Stimulated activated CD8-positive, alpha-beta memory T cell treated with anti-CD3 and anti-CD28 coated beads, Interleukin-7, amount 100 ng/mL, for 1 hour (primary cell): ENCODE measurements around the gene CNTNAP2.

Experiments
- DNase-seq, 2 donors: peaks; one replicate each; pipeline ENCODE4 v3.0.0-alpha.2; 2020; ENCODE audit warnings: low read depth in 2 of 2

The CNTNAP2 gene

DNA sequence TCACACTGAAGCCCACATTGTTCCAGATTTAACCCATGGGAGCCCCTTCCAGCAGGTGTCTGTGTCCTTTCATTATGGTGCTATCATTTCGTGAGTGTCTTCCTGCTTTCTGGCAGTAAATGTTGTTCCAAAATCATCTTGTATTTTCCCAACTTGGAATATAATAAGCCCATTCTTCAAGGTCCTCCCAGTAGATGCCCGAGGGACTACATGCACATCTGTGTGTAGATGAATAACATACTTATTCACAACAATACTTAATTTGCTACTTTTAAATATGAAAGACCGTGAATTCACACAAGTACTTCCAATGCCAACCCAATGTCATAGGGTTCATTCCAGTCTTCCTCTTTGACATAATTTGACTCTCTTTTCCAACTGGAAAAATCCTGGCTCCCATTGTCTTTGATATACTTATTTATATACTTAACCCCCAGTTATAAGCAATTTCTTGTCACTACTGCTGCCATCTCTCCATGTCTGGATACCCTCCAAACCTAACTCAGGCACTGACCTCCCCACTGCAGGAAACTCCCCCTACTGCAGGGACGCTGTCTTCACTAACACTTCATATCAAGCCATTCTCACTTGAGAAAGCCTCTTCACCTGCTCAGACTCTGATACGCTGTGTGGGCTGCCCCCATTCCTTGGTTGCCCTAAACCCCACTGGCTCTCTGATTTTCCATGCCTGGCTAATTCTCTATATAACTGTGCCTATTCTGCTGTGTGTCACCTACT, 1119.2 kb downstream of the CNTNAP2 start:
- no peak for DNase-seq

DNA sequence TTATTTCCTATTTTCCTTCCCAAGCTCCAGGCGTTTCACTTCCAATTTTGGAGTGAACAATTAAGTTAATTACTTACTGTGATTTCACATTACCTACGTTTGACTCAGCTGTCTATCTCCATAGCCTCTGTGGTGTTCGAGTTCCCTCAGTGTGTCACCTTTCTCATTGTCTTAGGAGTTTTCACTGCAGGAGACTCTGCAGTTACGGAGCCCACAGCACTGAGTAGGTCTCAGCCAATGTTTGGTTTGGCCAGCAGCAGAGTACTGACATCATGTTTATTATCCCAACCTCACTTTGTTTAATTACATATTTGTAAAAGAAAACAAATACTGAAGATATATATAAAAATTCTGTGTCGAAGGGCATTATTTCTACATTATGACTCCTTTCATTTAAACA, 1123.9 kb downstream of the CNTNAP2 start:
- no peak for DNase-seq

GRCh38 chr7:147245274-147245673, 1128.7 kb downstream of the CNTNAP2 start:
- no peak for DNase-seq

DNA sequence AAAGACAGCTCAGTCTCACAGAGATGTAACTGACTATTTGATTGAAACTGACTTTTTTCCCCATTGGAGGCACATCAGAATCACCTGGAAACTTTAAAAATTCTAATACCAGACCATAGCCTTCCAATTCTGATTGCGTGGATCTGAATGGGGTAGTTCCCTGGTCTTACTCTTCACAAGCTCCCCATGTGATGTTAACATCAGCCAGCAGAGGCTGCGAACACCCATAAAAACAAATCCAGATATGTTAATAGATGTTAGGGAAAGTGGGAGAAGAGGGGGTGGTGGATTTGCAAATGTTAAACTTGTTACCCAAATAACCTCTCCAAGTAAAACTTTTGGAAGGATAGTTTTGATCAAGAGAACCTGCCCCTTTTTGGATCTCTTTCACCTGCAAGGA, 1133.4 kb downstream of the CNTNAP2 start:
- no peak for DNase-seq

- DNase-seq, result no peak
Observed at GRCh38 chr7:147251751-147252325, 1135.2 kb downstream of the CNTNAP2 start.

GRCh38 chr7:147261693-147262092, 1145.1 kb downstream of the CNTNAP2 start:
- no peak for DNase-seq

DNA sequence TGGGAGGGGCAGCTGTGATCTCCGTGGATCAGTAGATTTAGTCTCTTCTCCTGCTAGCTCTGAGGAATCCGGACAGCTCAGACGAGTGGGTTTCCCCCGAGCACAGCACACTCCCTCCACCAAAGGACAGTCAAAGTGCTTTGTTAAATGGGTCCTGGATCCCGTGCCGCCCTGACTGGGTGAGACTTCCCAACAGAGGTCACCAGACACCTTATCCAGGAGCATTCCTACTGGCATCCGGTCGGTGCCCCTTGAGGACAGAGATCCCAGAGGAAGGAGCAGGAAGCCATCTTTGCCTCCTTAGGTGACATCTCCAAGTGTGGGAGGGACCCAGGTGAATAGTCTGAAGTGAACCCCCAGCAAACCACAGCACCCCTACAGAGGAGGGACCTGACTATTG, 1148.9 kb downstream of the CNTNAP2 start:
- DNase-seq, result no peak

- DNase-seq, result no peak
Observed at GRCh38 chr7:147276106-147276505, 1159.5 kb downstream of the CNTNAP2 start.

- DNase-seq, result no peak
Observed at GRCh38 chr7:147276783-147277370, 1160.3 kb downstream of the CNTNAP2 start.

- no peak for DNase-seq
Observed at GRCh38 chr7:147279514-147279913, 1162.9 kb downstream of the CNTNAP2 start.

GRCh38 chr7:147279964-147280374, 1163.4 kb downstream of the CNTNAP2 start:
- no peak for DNase-seq

GRCh38 chr7:147282204-147282603, 1165.6 kb downstream of the CNTNAP2 start:
- DNase-seq, result no peak

GRCh38 chr7:147296201-147296600, 1179.6 kb downstream of the CNTNAP2 start:
- no peak for DNase-seq

DNA sequence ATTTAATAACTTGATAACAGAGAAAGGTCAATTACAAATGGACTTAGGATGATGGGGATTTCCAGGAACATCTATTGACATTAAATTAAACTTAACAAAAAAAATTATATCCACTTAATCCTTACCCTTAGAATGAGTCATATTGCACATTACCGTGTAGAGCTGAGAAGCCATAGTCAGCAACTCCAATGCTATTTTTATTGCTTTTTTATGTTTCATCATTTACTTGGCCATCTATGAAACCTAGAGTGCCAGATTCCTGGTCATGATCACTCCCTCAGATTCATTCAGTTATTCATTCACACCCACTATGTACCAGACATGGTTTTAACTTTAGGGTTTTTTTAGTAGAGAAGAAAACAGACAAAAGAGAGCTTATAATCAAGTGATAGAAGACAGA, 1180.4 kb downstream of the CNTNAP2 start:
- no peak for DNase-seq

- no peak for DNase-seq
Observed at GRCh38 chr7:147298611-147299043, 1182.0 kb downstream of the CNTNAP2 start.

GRCh38 chr7:147300293-147300692, 1183.7 kb downstream of the CNTNAP2 start:
- DNase-seq, result no peak

DNA sequence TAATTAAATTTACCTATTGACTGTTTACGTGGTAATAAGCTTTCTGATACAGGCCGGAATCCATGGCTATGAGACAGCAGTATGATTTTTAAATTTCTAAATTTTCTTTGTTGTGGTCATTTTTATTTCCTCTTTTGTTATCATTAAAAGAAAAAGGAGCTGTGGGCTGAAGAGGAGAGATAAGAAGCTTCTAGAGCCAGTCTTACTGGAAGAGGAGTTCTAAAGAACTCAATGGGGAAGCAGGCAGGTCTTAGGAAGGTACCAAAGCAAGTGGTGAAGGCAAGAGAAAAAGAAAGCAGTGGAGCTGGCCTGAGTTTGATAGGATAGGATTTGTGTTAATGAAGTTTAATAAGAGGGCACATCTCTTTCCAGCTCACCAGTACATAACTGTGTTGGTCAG, 1187.8 kb downstream of the CNTNAP2 start:
- no peak for DNase-seq

- no peak for DNase-seq
Observed at GRCh38 chr7:147305827-147306226, 1189.2 kb downstream of the CNTNAP2 start.

DNA sequence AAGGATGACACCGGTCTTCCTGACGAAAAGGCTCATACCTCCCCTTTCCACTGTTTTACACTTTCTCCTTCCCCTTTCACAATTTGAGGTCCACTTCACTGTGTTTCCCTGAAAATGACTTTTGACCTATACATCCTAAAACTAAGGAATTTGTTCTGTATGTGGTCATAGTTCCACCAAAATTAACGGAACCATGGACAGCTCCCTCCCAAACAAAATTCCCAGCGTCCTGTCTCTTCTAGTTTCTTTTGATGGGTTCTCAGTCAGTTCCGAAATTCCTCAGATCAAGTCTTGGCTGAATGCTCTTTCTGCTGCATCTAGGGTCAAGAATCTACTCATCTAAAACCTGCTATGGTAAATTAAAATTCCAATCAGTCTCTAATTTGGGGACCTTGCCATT, 1191.9 kb downstream of the CNTNAP2 start:
- no peak for DNase-seq

- no peak for DNase-seq
Observed at GRCh38 chr7:147311336-147311735, 1194.7 kb downstream of the CNTNAP2 start.

DNA sequence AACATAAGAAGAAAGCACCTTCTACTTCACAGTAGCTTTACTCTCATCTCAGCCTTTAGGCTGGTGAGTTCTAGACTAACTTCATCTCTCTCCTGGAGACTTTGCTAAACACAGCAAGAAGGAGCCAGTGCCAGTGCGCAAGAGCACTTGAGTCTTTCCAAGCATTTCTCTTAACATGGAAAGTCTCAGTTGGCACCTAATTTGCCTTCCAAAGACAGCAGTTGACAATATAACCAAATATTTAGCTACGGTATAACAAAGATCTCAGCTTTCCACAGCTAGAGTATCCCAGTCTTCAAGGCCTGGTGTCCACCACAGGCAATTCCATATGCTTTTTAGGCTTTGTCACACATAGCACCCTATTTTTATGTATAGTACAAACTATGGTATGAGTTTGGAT, 1204.9 kb downstream of the CNTNAP2 start:
- no peak for DNase-seq

- DNase-seq, result no peak
Observed at GRCh38 chr7:147332988-147333387, 1216.4 kb downstream of the CNTNAP2 start.

DNA sequence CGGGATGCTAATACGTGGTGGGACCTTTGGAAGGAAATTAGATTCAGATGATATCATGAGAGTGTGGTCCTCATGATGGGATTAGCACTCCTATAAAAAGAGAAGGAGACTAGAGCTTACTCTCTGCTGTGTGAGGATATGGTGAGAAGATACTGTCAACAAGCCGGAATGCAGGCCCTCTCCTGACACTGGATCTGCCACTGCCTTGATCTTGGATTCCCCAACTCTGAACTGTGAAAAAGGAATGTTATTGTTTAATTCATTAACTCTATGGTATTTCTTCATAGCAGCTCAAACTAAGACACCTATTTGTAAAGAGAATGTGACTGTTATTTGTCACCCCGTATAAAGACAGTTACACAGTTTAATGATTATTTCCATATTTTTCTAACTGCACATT, 1246.5 kb downstream of the CNTNAP2 start:
- DNase-seq, result no peak
